Neural crest cell (in vitro differentiated cells): ENCODE data around the gene ATG9A. TPM values are rescaled to one million over a fixed set of nuclear protein-coding genes. Genes with fewer than 3 reads are reported as not detected.
"Not testable (repeated sequence)": the region's sequence is repeated elsewhere in the genome, so short reads cannot be mapped to it uniquely, and the experiment has no call there.

ENCODE experiments used
- DNase-seq: peaks from one replicate; pipeline ENCODE4 v3.0.0; 2021; ENCODE audit warnings: low read depth, mixed read lengths, low spot score
- H3K27ac Mint-ChIP-seq: one replicate; pipeline ENCODE4 v1.8.0; 2021; ENCODE audit warnings: mild to moderate bottlenecking, mixed read lengths; ENCODE audit not compliant: unreplicated experiment
- H3K27me3 Mint-ChIP-seq: 2 replicates; pipeline ENCODE4 v1.8.0; 2021; ENCODE audit warnings: low read depth, mild to moderate bottlenecking, mixed read lengths
- H3K36me3 Mint-ChIP-seq: 2 replicates; pipeline ENCODE4 v1.8.0; 2021; ENCODE audit warnings: low read depth, mild to moderate bottlenecking, mixed read lengths
- H3K4me1 Mint-ChIP-seq: 2 replicates; pipeline ENCODE4 v1.8.0; 2021; ENCODE audit warnings: mixed read lengths
- H3K4me3 Mint-ChIP-seq: one replicate; pipeline ENCODE4 v1.8.0; 2021; ENCODE audit warnings: mild to moderate bottlenecking, mixed read lengths
- H3K9me3 Mint-ChIP-seq: 2 replicates; pipeline ENCODE4 v1.8.0; 2021; ENCODE audit warnings: mixed read lengths
- total RNA-seq: library from RNA; stranded (reverse); gene quantifications from 2 replicates; pipeline ENCODE4 v1.2.1, GENCODE V29; 2021
- TF ChIP-seq, protein P1 (sequence below): fragments of 200-600 bp; sonication (generic); conservative IDR thresholded peaks from 2 replicates; pipeline ENCODE4 v1.5.0; 2021; ENCODE audit warnings: antibody characterized with exemption, mild to moderate bottlenecking

ATG9A gene
- total RNA-seq, 1 donor from 2014 or later = 42.0 TPM

DNA sequence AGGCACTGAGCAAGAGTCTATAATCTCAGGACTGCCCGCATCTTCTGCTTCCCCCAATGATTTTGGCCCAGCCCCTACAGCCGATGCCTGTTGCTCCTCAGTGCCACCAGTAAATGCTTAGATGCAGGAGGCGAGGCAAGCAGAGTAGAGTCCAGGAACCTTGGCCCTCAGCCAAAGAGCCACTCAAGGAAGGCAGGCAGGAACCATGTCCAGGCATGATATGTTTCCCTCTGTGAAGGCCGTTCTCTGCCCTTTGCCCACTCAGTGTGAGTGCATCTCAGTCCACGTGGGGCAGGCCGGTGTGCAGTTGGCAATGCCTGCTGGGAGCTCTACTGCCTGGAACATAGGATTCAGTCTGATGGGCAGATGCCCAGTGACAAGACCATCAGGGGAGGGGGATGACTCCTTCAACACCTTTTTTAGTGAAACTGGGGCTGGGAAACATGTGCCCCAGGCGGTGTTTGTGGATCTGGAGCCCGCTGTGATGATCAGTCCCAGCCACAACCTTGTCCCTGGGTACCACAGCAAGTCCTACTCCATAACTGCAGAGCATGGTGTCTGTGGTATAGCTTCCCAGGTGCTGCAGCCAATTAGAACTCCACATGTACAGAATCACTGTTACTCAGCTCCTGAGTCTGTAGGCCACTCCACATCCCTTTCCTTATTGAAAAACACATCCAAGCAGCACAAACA is 40.1 kb upstream of the ATG9A start:
- Mint-ChIP-seq H3K9me3 (no peaks in the 10 kb centered on the region), H3K4me1 (no peaks in the 10 kb centered on the region), H3K27me3 (peaks cover 62% of the 10 kb centered on the region), H3K36me3 (no peaks in the 10 kb centered on the region), H3K4me3 (no peak overlapping the region), H3K27ac (no peak overlapping the region)
- TF ChIP-seq, protein P1, sequence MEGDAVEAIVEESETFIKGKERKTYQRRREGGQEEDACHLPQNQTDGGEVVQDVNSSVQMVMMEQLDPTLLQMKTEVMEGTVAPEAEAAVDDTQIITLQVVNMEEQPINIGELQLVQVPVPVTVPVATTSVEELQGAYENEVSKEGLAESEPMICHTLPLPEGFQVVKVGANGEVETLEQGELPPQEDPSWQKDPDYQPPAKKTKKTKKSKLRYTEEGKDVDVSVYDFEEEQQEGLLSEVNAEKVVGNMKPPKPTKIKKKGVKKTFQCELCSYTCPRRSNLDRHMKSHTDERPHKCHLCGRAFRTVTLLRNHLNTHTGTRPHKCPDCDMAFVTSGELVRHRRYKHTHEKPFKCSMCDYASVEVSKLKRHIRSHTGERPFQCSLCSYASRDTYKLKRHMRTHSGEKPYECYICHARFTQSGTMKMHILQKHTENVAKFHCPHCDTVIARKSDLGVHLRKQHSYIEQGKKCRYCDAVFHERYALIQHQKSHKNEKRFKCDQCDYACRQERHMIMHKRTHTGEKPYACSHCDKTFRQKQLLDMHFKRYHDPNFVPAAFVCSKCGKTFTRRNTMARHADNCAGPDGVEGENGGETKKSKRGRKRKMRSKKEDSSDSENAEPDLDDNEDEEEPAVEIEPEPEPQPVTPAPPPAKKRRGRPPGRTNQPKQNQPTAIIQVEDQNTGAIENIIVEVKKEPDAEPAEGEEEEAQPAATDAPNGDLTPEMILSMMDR = no peak
- DNase-seq = no peak

DNA sequence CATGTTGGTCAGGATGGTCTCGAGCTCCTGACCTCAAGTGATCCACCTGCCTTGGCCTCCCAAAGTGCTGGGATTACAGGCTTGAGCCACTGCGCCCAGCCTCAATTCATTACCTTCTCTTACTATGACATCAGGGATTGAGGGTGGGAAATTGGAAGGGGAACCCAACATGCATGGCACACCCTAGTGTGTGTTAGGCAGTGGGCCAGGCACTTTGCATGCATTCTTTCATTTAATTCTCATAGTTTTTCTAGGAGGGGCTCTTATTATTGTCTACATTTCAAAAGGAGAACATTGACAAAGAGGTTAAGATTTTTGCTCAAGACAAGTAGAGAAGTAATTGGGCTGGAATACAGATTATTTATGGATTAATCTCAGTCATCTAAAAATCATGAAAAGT is 38.9 kb upstream of the ATG9A start:
- TF ChIP-seq, protein P1 = no peak
- no peak overlapping the region for H3K4me3 Mint-ChIP-seq
- no peaks in the 10 kb centered on the region for H3K4me1 Mint-ChIP-seq
- no peaks in the 10 kb centered on the region for H3K36me3 Mint-ChIP-seq
- H3K9me3 Mint-ChIP-seq = no peaks in the 10 kb centered on the region
- no peak overlapping the region for H3K27ac Mint-ChIP-seq
- no peak for DNase-seq
- H3K27me3 Mint-ChIP-seq = peaks cover 64% of the 10 kb centered on the region

DNA sequence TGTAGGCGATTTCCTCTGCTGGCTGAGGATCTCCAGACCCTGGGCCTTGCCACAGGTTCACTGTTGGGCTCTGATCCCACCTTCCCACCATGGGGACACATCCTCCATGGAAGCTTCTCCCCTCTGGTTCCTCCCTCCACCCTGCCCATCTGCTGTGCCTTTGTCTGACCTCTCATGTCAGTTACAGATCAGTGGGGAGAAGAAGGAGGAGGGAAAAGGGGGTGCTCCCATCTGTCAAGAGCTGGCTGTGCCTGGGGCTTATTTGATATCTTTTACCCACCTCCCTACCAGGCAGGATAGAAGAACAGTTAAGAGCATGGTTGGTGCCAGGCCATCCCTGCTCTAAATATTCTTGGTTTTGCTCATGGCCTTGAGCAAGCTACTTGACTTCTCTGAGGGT is 37.5 kb upstream of the ATG9A start:
- no peak for DNase-seq
- Mint-ChIP-seq H3K27me3 (peaks cover 68% of the 10 kb centered on the region), H3K27ac (no peak overlapping the region), H3K4me1 (no peaks in the 10 kb centered on the region), H3K9me3 (no peaks in the 10 kb centered on the region), H3K36me3 (no peaks in the 10 kb centered on the region), H3K4me3 (no peak overlapping the region)
- TF ChIP-seq, protein P1 = no peak

DNA sequence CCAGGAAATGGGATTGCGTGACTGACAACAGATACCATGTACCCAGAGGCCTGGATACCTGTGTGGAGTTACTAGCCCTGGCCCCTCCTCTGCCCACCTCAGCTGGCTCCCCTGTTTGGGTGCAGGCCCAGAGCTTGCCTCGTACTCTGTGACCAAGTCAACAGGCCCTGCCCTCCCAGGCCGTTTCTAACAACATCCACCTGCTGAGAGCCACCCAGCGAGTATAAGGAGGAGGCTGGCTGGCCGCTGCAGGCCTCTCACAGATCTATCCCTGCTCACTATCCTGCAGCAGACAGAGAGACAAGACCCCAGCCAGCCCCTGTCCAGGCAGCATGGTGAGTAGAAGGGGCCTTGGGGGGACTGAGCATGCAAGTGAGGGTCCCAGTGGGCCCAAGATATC is 36.8 kb upstream of the ATG9A start:
- H3K4me3 Mint-ChIP-seq = no peak overlapping the region
- TF ChIP-seq, protein P1 = no peak
- H3K27ac Mint-ChIP-seq = no peak overlapping the region
- no peaks in the 10 kb centered on the region for H3K9me3 Mint-ChIP-seq
- peaks cover 70% of the 10 kb centered on the region for H3K27me3 Mint-ChIP-seq
- no peaks in the 10 kb centered on the region for H3K4me1 Mint-ChIP-seq
- DNase-seq = no peak
- H3K36me3 Mint-ChIP-seq = no peaks in the 10 kb centered on the region

DNA sequence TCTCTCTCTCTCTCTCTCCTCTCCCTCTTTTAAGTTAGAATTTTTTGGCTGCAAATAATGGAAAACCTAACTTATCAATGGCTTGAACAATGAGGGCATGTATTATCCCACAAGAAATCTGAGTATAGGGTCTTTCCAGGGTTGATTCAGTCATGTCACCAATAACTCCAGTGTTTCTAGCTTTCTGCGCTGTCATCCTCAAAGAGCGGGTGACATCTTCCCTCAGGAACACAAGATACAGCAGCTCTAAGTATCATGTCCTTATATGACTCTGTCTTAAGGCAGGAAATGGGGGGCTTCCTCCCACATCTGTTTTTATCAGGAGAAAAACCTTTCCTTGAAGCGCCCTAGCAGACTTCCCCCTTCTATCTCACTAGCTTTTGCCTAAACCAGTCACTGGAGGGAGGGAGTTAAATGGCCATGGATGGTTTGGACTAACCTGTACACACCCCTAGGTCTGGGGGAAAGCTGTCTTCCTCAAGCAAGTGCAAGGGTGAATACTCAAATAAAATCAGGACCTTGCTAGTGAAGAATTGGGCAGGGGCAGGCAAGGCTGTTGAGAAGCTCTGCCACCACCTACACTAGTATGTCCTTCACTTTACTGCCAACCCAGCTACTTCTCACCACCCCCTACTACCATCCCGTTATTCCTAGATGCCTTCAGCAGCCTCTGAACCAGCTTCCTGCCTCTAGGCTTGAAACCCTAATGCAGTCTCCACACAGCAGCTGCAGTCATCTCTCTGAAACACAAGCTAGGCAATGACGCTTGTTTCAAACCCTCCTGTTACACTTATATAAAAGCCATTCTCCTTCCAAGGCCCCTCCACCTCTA is 31.8 kb upstream of the ATG9A start:
- no peak for DNase-seq
- Mint-ChIP-seq H3K4me1 (no peaks in the 10 kb centered on the region), H3K27me3 (peaks cover 81% of the 10 kb centered on the region), H3K27ac (no peak overlapping the region), H3K4me3 (no peak overlapping the region), H3K9me3 (no peaks in the 10 kb centered on the region), H3K36me3 (no peaks in the 10 kb centered on the region)
- TF ChIP-seq, protein P1 = no peak

DNA sequence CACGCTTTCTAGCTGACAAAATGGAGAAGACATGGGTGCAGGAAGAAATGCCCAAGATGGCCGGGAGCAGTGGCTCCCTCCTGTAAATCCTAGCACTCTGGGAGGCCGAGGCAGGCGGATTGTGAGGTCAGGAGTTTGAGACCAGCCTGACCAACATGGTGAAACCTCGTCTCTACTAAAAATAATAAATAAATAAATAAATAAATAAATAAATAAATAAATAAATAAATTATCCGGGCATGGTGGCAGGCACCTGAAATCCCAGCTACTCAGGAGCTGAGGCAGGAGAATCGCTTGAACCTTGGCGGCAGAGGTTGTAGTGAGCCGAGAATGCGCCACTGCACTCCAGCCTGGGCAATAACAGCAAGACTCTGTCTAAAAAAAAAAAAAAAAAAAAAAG is 29.5 kb upstream of the ATG9A start:
- DNase-seq, H3K36me3 Mint-ChIP-seq, H3K27ac Mint-ChIP-seq, H3K9me3 Mint-ChIP-seq, H3K4me1 Mint-ChIP-seq, H3K4me3 Mint-ChIP-seq: not testable (repeated sequence)
- peaks cover 92% of the 10 kb centered on the region for H3K27me3 Mint-ChIP-seq
